HEK293 (cell line): Measurements from ENCODE around the gene ZDHHC14.

Experiments
- BCL11B ChIP-seq: fragments of 450-650 bp; formaldehyde crosslinking; IDR thresholded peaks from 2 replicates; pipeline ENCODE4 v1.5.1; 2016; ENCODE audit warnings: low read depth, missing biosample characterization, missing genetic modification characterization
- HOXA7 ChIP-seq: sonication (generic); formaldehyde crosslinking; IDR thresholded peaks from 2 replicates; pipeline ENCODE4 v1.8.1; 2022; ENCODE audit warnings: missing genetic modification reagents, borderline replicate concordance
- IKZF3 ChIP-seq: fragments of 450-650 bp; IDR thresholded peaks from 2 replicates; pipeline ENCODE4 v1.5.0; 2018; ENCODE audit warnings: missing biosample characterization, mild to moderate bottlenecking, missing genetic modification characterization, moderate library complexity
- KLF1 ChIP-seq: fragments of 450-650 bp; formaldehyde crosslinking; IDR thresholded peaks from 2 replicates; pipeline ENCODE4 v1.5.1; 2016; ENCODE audit warnings: missing biosample characterization, missing genetic modification characterization
- YY1 ChIP-seq: fragments of 450-650 bp; formaldehyde crosslinking; IDR thresholded peaks from 2 replicates; pipeline ENCODE4 v1.5.1; 2018; ENCODE audit warnings: missing biosample characterization, missing genetic modification characterization
- ZNF184 ChIP-seq: fragments of 450-650 bp; IDR thresholded peaks from 2 replicates; pipeline ENCODE4 v1.5.1; 2018; ENCODE audit warnings: missing biosample characterization, mild to moderate bottlenecking, missing genetic modification characterization
- ZNF24 ChIP-seq: fragments of 450-650 bp; formaldehyde crosslinking; IDR thresholded peaks from 2 replicates; pipeline ENCODE4 v1.5.1; 2016; ENCODE audit warnings: missing biosample characterization, missing genetic modification characterization
- ZNF629 ChIP-seq: fragments of 450-650 bp; formaldehyde crosslinking; IDR thresholded peaks from 2 replicates; pipeline ENCODE4 v1.5.1; 2017; ENCODE audit warnings: missing biosample characterization, missing genetic modification characterization
- TF ChIP-seq, protein P1 (sequence below): fragments of 450-650 bp; formaldehyde crosslinking; IDR thresholded peaks from 2 replicates; pipeline ENCODE4 v1.5.1; 2016; ENCODE audit warnings: missing biosample characterization, missing genetic modification characterization
- TF ChIP-seq, protein P2 (sequence below): fragments of 450-650 bp; formaldehyde crosslinking; IDR thresholded peaks from 2 replicates; pipeline ENCODE4 v1.5.1; 2016; ENCODE audit warnings: missing biosample characterization, missing genetic modification characterization
- TF ChIP-seq, protein P3 (sequence below): fragments of 450-650 bp; formaldehyde crosslinking; IDR thresholded peaks from 2 replicates; pipeline ENCODE4 v1.5.1; 2016; ENCODE audit warnings: missing biosample characterization, missing genetic modification characterization
- TF ChIP-seq, protein P4 (sequence below): fragments of 450-650 bp; formaldehyde crosslinking; IDR thresholded peaks from 2 replicates; pipeline ENCODE4 v1.5.1; 2016; ENCODE audit warnings: missing biosample characterization, missing genetic modification characterization

DNA sequence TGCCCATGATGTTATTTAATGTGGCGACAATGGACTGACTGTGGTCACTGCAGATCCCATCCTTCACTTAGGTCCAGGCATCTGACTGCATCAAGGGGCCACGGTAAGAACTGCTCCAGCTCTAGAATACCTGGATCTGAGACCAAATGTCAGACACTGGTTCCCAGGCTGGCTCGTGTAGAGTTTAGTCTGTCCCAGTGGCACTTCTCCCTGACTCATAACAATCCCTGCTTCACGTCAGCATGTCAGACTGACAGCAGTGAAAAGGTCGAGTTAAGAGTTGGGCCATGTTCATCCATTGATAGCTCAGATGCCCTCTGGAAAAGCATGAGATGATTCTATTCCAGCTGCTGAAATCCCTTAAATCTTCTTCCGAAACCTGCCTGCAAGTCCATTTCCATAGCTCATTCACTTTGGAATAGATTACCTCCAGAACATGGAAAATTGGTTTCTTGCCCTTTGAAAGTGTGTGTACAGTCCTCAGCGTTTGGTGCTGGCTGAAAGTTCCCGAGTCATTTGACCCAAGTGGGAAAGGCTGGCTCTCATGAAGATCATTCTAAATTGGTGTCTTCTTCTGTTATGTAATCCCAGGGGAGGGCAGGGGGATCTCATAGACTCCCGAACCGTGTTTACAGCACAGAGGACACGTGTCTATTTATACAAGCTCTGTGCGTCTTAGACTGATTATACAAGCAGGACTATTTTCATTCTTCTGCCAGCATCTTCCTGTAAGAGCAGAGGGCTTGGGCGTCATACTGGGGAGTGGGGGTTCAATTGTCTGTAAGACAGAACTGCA is 160.8 kb downstream of the ZDHHC14 start:
- TF ChIP-seq ZNF24 (tag by site-specific recombination): no peak
- TF ChIP-seq ZNF184 (tag by site-specific recombination): no peak
- no peak for TF ChIP-seq BCL11B (tag by site-specific recombination)
- TF ChIP-seq, protein P1, sequence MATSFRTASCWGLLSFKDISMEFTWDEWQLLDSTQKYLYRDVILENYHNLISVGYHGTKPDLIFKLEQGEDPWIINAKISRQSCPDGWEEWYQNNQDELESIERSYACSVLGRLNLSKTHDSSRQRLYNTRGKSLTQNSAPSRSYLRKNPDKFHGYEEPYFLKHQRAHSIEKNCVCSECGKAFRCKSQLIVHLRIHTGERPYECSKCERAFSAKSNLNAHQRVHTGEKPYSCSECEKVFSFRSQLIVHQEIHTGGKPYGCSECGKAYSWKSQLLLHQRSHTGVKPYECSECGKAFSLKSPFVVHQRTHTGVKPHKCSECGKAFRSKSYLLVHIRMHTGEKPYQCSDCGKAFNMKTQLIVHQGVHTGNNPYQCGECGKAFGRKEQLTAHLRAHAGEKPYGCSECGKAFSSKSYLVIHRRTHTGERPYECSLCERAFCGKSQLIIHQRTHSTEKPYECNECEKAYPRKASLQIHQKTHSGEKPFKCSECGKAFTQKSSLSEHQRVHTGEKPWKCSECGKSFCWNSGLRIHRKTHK (tag by site-specific recombination): no peak
- TF ChIP-seq, protein P2, sequence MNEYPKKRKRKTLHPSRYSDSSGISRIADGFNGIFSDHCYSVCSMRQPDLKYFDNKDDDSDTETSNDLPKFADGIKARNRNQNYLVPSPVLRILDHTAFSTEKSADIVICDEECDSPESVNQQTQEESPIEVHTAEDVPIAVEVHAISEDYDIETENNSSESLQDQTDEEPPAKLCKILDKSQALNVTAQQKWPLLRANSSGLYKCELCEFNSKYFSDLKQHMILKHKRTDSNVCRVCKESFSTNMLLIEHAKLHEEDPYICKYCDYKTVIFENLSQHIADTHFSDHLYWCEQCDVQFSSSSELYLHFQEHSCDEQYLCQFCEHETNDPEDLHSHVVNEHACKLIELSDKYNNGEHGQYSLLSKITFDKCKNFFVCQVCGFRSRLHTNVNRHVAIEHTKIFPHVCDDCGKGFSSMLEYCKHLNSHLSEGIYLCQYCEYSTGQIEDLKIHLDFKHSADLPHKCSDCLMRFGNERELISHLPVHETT (tag by site-specific recombination): no peak
- TF ChIP-seq KLF1: no peak
- TF ChIP-seq IKZF3: no peak
- TF ChIP-seq ZNF629 (tag by site-specific recombination): no peak
- no peak for TF ChIP-seq HOXA7
- TF ChIP-seq, protein P3, sequence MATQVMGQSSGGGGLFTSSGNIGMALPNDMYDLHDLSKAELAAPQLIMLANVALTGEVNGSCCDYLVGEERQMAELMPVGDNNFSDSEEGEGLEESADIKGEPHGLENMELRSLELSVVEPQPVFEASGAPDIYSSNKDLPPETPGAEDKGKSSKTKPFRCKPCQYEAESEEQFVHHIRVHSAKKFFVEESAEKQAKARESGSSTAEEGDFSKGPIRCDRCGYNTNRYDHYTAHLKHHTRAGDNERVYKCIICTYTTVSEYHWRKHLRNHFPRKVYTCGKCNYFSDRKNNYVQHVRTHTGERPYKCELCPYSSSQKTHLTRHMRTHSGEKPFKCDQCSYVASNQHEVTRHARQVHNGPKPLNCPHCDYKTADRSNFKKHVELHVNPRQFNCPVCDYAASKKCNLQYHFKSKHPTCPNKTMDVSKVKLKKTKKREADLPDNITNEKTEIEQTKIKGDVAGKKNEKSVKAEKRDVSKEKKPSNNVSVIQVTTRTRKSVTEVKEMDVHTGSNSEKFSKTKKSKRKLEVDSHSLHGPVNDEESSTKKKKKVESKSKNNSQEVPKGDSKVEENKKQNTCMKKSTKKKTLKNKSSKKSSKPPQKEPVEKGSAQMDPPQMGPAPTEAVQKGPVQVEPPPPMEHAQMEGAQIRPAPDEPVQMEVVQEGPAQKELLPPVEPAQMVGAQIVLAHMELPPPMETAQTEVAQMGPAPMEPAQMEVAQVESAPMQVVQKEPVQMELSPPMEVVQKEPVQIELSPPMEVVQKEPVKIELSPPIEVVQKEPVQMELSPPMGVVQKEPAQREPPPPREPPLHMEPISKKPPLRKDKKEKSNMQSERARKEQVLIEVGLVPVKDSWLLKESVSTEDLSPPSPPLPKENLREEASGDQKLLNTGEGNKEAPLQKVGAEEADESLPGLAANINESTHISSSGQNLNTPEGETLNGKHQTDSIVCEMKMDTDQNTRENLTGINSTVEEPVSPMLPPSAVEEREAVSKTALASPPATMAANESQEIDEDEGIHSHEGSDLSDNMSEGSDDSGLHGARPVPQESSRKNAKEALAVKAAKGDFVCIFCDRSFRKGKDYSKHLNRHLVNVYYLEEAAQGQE (tag by site-specific recombination): no peak
- TF ChIP-seq, protein P4, sequence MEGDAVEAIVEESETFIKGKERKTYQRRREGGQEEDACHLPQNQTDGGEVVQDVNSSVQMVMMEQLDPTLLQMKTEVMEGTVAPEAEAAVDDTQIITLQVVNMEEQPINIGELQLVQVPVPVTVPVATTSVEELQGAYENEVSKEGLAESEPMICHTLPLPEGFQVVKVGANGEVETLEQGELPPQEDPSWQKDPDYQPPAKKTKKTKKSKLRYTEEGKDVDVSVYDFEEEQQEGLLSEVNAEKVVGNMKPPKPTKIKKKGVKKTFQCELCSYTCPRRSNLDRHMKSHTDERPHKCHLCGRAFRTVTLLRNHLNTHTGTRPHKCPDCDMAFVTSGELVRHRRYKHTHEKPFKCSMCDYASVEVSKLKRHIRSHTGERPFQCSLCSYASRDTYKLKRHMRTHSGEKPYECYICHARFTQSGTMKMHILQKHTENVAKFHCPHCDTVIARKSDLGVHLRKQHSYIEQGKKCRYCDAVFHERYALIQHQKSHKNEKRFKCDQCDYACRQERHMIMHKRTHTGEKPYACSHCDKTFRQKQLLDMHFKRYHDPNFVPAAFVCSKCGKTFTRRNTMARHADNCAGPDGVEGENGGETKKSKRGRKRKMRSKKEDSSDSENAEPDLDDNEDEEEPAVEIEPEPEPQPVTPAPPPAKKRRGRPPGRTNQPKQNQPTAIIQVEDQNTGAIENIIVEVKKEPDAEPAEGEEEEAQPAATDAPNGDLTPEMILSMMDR: no peak
- no peak for TF ChIP-seq YY1 (tag by site-specific recombination)
